CD4-positive, alpha-beta T cell treated with Interleukin-6 for 4 hours (primary cell): Measurements from ENCODE around the gene NAA10.
A peak's percentile ranks its signal among the peaks of the same experiment; 100 is the strongest.
"Not testable (repeated sequence)": the region's sequence is repeated elsewhere in the genome, so short reads cannot be mapped to it uniquely, and the experiment has no call there.

Experiments
- DNase-seq: peaks from one replicate; pipeline ENCODE4 v3.0.0-alpha.2; 2020; ENCODE audit warnings: mixed read lengths

Gene NAA10

GRCh38 chrX:153934762-153935325, at the start of gene NAA10:
Gene NAA10 (minus strand): TSS chrX:153935037. CDS start chrX:153934904, 133 bp downstream.
- peak; percentile 77 for DNase-seq

DNA sequence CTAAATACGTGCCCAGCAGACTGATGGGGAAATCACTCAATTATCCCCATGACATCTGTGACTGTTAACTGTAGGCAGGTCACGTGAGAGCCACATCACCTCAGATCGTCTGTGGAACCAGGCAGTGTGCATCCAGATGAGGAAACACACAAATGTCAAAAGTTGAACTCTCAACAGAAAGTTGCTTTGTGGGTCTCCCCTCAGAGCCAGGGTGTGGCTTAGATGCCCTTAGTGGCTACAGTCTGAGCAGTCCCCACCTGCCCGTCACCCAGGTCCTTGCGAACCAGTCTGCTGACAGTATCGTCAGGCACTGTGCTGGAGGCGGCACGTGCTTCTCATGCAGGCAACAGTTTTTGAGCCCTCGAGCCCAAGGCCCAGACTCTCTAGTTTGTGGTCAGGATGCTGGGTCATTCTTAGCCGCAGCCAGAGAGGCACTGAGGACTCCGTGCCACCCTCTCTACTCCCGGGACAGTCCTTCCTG, 48.5 kb upstream of the NAA10 start:
- no peak for DNase-seq

DNA sequence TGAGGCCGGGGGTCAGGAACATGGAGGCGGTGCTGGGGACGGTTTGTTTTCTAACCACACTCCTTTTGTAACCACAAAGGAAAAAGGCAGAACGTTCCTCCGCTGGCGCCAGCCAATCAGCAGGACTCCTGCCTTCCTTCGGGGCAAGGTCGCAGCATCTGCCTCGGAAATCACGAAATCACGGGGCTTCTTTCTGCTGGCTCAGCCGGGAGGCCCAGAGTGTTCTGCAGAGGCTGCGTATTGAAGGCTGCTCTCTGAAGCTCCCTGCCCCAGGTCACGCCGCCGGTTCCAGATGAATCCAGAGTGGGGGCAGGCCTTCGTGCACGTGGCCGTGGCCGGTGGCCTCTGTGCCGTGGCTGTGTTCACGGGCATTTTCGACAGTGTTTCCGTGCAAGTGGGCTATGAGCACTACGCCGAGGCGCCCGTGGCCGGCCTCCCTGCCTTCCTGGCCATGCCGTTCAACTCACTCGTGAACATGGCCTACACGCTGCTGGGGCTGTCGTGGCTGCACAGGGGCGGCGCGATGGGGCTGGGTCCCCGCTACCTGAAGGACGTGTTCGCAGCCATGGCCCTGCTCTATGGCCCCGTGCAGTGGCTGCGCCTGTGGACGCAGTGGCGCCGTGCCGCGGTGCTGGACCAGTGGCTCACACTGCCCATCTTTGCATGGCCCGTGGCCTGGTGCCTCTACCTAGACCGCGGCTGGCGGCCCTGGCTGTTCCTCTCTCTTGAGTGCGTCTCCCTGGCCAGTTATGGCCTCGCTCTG, 47.1 kb upstream of the NAA10 start:
- peak; percentile 81 for DNase-seq

- no peak for DNase-seq
These were observed 46.4 kb upstream of the NAA10 start for GRCh38 chrX:153981231-153981630.

GRCh38 chrX:153980394-153980793, 45.6 kb upstream of the NAA10 start:
- not testable (repeated sequence) for DNase-seq

- no peak for DNase-seq
These were observed 40.0 kb upstream of the NAA10 start for GRCh38 chrX:153974726-153975286.

GRCh38 chrX:153974003-153974725, 39.3 kb upstream of the NAA10 start:
- no peak for DNase-seq

- no peak for DNase-seq
These were observed 38.5 kb upstream of the NAA10 start for GRCh38 chrX:153973127-153974002.

GRCh38 chrX:153972368-153973126, 37.7 kb upstream of the NAA10 start, which contains the start of gene TMEM187:
Gene TMEM187 (plus strand): TSS chrX:153972754. CDS start chrX:153982063, 9,309 bp downstream.
- peak; percentile 91 for DNase-seq

- DNase-seq = peak; percentile 95
These were observed 36.9 kb upstream of the NAA10 start, which contains the start of gene HCFC1 for GRCh38 chrX:153971450-153972367. Gene HCFC1 (minus strand): TSS chrX:153971818. CDS start chrX:153970840, 978 bp downstream.

DNA sequence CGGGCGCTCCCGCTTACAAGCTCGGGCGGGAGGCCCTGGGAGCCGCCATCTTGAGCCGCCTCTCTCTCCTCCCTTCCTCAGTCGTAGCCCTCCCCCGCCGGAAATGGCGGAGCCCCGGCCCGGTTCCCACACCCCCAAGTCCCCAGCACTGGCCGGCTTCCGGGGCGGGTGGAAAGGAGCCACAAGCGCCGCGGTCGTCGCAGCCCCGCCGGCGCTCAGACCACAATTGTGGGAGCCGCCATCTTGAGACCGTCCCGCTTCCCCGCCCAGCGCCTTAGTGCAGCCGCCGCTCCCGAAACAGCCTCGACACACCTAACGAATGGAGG, 36.2 kb upstream of the NAA10 start:
- DNase-seq = peak; percentile 95

DNA sequence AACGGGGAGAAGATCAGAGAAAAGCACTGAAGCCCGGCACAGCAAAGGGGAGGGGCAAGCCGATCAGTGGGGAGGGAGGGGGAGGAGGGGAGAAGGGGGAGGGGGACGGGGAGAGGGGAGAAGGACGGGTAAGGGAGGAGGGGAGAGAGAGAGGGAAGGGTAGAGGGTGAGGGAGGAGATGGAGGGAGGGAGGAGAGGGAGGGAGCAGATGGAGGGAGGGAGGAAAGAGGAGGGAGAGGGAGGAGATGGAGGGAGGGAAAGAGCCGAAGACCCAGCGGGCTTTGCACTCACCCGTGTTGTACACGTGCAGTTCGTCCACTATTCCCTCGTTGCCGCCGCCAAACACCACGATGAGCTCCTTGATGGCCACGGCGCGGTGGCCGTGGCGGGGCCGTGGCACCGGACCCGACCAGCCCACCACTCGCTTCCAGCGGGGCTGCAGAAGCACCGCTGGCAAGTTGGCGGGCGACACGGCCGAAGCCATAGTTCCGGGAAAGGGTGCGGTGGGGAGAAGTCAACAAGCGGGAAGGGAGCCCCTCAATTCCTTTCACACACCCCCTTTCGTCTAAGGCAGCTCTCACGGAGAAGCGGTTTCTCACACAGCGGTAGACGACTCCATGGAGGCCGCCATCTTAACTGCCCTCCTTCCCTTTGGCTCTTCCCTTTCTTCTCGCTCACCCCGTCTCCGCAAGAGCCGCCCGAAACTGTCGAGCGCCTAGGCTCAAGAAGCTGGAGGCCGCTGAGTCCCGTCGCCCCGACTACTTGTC, 35.7 kb upstream of the NAA10 start:
- peak; percentile 54 for DNase-seq

DNA sequence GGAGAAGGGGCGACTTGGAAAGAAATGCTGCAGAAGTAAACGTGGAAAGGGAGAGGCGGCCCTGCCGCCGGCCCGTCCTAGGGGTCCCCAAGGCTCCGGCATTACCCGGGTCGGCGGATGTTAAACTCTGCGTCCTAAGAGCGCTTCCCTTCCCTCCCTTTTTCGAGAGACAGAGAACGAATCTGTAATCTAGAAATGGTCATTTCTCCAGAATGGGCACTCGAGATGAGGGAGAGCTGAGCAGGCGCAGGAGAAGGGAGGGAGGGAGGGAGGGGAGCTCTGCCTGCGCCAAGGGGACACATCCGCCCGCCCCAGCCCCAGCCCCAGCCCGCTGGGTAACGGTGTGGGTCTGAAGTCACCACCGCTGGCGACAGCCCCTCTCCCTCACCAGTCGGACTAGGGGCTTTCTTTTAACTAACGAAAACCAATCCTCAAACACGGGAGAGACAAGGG, 35.1 kb upstream of the NAA10 start:
- DNase-seq = no peak

DNA sequence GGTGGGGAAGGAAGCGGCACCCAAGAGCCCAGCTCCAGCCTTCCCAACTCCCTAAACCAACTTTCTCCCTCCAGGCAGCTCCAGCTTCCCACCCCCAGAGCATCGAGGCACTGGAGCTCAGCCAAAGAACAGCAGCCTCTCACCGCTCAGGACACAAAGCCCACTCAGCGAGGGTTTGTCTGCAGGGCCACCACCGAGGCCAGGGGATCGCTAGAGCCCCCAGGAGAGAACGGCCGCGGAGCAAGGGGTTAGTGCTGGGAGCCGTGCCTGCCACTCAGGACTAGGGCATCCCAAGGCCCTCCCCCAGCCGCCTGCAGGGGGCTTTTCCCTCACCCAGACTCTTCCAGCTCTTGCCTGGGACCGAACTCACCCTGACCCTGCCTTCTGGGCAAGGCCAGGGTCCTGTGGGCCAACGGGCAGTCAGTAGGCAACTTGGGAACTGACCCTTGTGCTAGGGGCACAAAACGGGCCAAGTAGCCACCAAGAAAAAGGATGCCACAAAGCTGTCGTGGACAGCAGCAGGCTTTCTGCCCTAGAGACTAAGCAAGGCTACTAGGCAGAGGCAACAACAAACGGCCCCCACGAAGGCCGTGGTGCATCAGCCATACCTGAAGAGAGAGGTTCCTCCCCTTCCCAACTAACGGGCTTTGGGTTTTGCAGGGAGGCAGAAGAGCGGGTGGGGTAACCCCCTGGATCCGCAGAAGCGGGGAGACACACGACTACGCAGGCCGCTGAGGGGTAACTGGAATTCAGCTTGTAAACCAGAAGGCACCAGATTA, 34.5 kb upstream of the NAA10 start:
- DNase-seq = peak; percentile 13

DNA sequence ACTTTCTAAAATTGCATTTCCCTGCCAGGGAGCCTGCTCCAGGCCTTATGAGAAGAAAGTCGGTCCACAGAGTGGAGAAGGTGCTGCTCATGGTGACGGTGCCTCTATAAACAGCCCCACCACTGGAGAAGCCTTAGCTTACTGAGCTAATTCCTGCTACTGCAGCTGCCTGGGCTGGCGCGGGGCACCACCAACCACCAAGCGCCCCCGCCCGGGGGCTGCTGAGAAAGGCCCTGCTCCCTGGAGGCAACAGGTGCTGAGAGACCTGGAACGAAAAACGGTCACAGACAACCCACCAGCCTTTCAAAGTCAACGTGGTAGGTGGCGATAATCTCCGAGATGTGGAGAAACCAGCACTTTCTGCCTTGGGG, 33.9 kb upstream of the NAA10 start:
- DNase-seq = peak; percentile 68

- peak; percentile 24 for DNase-seq
These were observed 33.4 kb upstream of the NAA10 start for GRCh38 chrX:153968255-153968654.

DNA sequence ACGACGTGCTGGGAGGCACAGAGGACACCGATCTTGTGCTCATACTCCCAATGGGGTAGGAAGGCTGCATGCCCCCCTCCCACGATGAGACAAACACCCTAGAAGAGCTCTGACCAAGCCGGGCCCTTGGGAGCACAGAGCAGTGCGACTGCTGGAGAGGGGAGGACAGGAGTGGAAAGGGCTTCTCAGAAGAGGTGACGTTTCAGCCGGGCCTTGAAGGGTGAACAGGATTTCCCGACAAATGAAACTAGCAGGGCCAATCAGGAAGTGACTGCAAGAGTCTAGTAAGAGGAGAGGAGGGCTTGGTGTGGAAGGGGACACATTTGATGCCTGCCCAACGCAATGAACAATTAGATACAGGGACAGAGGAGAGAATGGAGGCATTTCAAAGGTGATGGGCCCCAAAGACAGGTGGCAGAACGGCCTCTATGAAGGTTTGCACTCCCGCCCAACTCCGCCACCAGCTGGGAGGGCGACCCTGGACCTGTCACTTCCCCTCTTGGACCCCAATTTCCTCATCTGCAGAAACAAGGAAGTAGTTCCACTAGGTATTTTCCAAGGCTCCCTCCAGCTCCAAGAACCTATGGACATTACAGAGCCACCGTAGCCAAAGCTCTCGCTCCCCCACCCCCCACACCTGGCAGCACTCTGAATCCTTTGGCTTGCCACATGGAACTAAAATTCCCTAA, 32.8 kb upstream of the NAA10 start:
- peak; percentile 53 for DNase-seq
